ENCODE measurements around the gene AP3S2. TPM values are rescaled to one million over a fixed set of nuclear protein-coding genes. Genes with fewer than 3 reads are reported as not detected.

The AP3S2 gene
- total and polyA plus RNA-seq, 4 donors: 8.4 to 73.5 (median 25.9) TPM

DNA sequence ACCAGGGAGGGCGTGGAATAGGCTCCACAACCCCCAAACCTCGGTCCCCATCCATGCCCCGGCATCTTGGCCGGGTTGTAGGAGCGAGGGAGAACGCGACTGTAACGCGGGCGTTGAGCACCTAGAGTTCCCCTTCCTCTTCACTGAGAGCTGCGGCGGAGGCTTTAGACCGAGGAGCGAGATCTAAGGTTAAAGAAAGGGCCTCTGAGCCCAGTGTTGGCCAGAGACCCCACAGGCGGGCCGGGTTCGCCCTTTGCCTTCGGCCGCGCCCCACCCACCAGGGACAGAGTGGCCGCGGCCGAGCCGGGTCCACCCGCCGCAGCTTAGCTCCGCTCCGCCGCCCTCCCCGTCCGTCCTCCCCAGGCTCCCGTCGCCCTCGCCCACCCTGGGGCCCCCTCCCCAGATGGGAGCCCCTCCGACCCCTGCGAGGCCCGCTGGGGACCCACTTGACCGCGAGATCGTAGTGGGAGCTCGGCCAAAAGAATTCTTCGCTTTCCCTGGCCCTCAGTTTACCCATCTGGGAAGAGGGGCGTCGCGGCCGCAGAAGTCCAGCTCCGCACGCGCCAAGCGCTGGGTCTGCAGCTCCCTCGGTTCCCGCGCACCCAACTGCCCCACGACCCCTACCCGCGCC lies 79.6 kb downstream of the AP3S2 start:
- Histone ChIP-seq H3K27me3 (ENCODE audit: control insufficient read depth in 4 of 4, insufficient read depth in 4 of 4, low read length in 3 of 4) (no peaks in the 10 kb centered on the region), H3K9ac (ENCODE audit: low read depth in 1 of 2, low read length in 2 of 2) (peak overlapping the region in 1 of 2 donors; percentile 65), H3K9me3 (ENCODE audit: control insufficient read depth in 4 of 4, low read length in 3 of 4) (no peaks in the 10 kb centered on the region), H3K4me1 (ENCODE audit: control insufficient read depth in 4 of 4, insufficient read depth in 4 of 4, low read length in 3 of 4) (peaks cover 7 to 44% (median 32%) of the 10 kb centered on the region in 4 donors), H3K36me3 (ENCODE audit: control insufficient read depth in 4 of 4, insufficient read depth in 3 of 4, low read depth in 1 of 4, low read length in 3 of 4) (no peaks in the 10 kb centered on the region), H3K4me3 (ENCODE audit: low read depth in 1 of 3, low read length in 3 of 3) (peak overlapping the region in 2 of 3 donors; percentile 67 to 82), H3K27ac (ENCODE audit: low read depth in 1 of 2, low read length in 2 of 2) (peak overlapping the region in 1 of 2 donors; percentile 47)
- TF ChIP-seq, protein P1, sequence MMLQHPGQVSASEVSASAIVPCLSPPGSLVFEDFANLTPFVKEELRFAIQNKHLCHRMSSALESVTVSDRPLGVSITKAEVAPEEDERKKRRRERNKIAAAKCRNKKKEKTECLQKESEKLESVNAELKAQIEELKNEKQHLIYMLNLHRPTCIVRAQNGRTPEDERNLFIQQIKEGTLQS (IDR thresholded peaks at IDR 0.05): no peak
- TF ChIP-seq FOXA2 (IDR thresholded peaks at IDR 0.05) (no peak), GABPA (IDR thresholded peaks at IDR 0.05 in 1 of 2, conservative IDR thresholded peaks at IDR 0.05 in 1 of 2) (no peak), SP1 (IDR thresholded peaks at IDR 0.05) (no peak)
- TF ChIP-seq, protein P2, sequence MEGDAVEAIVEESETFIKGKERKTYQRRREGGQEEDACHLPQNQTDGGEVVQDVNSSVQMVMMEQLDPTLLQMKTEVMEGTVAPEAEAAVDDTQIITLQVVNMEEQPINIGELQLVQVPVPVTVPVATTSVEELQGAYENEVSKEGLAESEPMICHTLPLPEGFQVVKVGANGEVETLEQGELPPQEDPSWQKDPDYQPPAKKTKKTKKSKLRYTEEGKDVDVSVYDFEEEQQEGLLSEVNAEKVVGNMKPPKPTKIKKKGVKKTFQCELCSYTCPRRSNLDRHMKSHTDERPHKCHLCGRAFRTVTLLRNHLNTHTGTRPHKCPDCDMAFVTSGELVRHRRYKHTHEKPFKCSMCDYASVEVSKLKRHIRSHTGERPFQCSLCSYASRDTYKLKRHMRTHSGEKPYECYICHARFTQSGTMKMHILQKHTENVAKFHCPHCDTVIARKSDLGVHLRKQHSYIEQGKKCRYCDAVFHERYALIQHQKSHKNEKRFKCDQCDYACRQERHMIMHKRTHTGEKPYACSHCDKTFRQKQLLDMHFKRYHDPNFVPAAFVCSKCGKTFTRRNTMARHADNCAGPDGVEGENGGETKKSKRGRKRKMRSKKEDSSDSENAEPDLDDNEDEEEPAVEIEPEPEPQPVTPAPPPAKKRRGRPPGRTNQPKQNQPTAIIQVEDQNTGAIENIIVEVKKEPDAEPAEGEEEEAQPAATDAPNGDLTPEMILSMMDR (IDR thresholded peaks at IDR 0.05; ENCODE audit: low read depth, low read length, missing input control): no peak
- TF ChIP-seq, protein P3, sequence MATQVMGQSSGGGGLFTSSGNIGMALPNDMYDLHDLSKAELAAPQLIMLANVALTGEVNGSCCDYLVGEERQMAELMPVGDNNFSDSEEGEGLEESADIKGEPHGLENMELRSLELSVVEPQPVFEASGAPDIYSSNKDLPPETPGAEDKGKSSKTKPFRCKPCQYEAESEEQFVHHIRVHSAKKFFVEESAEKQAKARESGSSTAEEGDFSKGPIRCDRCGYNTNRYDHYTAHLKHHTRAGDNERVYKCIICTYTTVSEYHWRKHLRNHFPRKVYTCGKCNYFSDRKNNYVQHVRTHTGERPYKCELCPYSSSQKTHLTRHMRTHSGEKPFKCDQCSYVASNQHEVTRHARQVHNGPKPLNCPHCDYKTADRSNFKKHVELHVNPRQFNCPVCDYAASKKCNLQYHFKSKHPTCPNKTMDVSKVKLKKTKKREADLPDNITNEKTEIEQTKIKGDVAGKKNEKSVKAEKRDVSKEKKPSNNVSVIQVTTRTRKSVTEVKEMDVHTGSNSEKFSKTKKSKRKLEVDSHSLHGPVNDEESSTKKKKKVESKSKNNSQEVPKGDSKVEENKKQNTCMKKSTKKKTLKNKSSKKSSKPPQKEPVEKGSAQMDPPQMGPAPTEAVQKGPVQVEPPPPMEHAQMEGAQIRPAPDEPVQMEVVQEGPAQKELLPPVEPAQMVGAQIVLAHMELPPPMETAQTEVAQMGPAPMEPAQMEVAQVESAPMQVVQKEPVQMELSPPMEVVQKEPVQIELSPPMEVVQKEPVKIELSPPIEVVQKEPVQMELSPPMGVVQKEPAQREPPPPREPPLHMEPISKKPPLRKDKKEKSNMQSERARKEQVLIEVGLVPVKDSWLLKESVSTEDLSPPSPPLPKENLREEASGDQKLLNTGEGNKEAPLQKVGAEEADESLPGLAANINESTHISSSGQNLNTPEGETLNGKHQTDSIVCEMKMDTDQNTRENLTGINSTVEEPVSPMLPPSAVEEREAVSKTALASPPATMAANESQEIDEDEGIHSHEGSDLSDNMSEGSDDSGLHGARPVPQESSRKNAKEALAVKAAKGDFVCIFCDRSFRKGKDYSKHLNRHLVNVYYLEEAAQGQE (IDR thresholded peaks at IDR 0.05): no peak
- TF ChIP-seq, protein P4, sequence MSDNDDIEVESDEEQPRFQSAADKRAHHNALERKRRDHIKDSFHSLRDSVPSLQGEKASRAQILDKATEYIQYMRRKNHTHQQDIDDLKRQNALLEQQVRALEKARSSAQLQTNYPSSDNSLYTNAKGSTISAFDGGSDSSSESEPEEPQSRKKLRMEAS (IDR thresholded peaks at IDR 0.05): no peak
- no peak for DNase-seq (ENCODE audit: low spot score)
- 11% methylated on average over 56 of the region's 56 CpGs for WGBS

DNA sequence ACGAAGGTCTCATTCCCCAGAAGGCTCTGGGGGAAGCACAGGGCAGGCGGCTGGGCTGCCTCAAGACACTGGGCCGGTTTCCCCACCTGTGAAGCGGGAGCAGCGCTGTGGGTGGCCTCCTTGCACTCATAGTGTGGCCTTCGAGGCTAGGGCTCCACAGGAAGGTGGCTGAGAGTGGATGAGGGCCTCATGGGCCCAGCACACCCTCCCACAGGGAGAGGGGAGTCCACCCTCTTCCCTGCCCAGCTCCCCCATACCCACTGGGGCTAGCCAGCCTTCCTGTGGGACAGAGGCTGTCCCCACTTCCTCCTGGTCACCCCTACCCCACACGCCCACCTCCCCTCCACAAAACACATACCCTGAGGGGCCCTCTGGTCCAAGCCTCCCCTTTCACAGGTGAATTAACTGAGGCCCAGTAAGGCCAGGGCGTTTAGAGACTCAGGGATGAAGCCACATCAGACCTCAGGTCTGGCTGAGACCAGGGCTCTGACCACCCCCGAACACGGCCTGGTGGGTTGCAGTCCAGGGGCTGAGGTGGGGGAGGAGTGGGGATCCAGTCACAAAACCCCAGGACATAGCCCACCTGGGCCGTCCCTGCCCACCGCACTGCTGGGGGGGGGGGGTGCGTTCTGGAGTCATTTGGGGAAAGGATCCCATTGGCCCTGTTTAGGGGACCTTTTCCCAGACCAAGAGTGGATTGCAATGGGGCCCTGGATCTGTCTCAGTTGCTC lies 80.2 kb downstream of the AP3S2 start:
- Histone ChIP-seq H3K9ac (ENCODE audit: low read depth in 1 of 2, low read length in 2 of 2) (peak overlapping the region in 1 of 2 donors; percentile 29), H3K27ac (ENCODE audit: low read depth in 1 of 2, low read length in 2 of 2) (peak overlapping the region in 1 of 2 donors; percentile 47)
- 63% methylated on average over 13 of the region's 13 CpGs for WGBS
- TF ChIP-seq, protein P4 (IDR thresholded peaks at IDR 0.05): no peak
- TF ChIP-seq RXRA (IDR thresholded peaks at IDR 0.05): no peak
- no peak for TF ChIP-seq TAF1 (conservative IDR thresholded peaks at IDR 0.05)
- TF ChIP-seq, protein P1 (IDR thresholded peaks at IDR 0.05): no peak
- TF ChIP-seq, protein P2 (IDR thresholded peaks at IDR 0.05; ENCODE audit: low read depth, low read length, missing input control): no peak
- TF ChIP-seq YY1 (IDR thresholded peaks at IDR 0.05): no peak
- TF ChIP-seq NR2F2 (IDR thresholded peaks at IDR 0.05): no peak
- TF ChIP-seq, protein P5, sequence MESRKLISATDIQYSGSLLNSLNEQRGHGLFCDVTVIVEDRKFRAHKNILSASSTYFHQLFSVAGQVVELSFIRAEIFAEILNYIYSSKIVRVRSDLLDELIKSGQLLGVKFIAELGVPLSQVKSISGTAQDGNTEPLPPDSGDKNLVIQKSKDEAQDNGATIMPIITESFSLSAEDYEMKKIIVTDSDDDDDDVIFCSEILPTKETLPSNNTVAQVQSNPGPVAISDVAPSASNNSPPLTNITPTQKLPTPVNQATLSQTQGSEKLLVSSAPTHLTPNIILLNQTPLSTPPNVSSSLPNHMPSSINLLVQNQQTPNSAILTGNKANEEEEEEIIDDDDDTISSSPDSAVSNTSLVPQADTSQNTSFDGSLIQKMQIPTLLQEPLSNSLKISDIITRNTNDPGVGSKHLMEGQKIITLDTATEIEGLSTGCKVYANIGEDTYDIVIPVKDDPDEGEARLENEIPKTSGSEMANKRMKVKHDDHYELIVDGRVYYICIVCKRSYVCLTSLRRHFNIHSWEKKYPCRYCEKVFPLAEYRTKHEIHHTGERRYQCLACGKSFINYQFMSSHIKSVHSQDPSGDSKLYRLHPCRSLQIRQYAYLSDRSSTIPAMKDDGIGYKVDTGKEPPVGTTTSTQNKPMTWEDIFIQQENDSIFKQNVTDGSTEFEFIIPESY (IDR thresholded peaks at IDR 0.05): no peak
- TF ChIP-seq FOXA1 (IDR thresholded peaks at IDR 0.05): no peak
- TF ChIP-seq, protein P3 (IDR thresholded peaks at IDR 0.05): no peak

More for the DNA sequence above, 80.2 kb downstream of the AP3S2 start:
- H3K36me3 ChIP-seq (ENCODE audit: control insufficient read depth in 4 of 4, insufficient read depth in 3 of 4, low read depth in 1 of 4, low read length in 3 of 4): no peaks in the 10 kb centered on the region
- DNase-seq (ENCODE audit: low spot score): no peak
- H3K9me3 ChIP-seq (ENCODE audit: control insufficient read depth in 4 of 4, low read length in 3 of 4): no peaks in the 10 kb centered on the region
- peak overlapping the region in 2 of 3 donors; percentile 67 to 82 for H3K4me3 ChIP-seq (ENCODE audit: low read depth in 1 of 3, low read length in 3 of 3)
- H3K27me3 ChIP-seq (ENCODE audit: control insufficient read depth in 4 of 4, insufficient read depth in 4 of 4, low read length in 3 of 4): no peaks in the 10 kb centered on the region
- H3K4me1 ChIP-seq (ENCODE audit: control insufficient read depth in 4 of 4, insufficient read depth in 4 of 4, low read length in 3 of 4): peaks cover 11 to 51% (median 38%) of the 10 kb centered on the region in 4 donors
